ENCODE results near the gene ACTA2. TPM values are rescaled to one million over a fixed set of nuclear protein-coding genes. Genes with fewer than 3 reads are reported as not detected.

The ACTA2 gene
- total RNA-seq, 1 donor from 2014 or later = 4.1 TPM

- DNase-seq (ENCODE audit: low read depth in 2 of 2) = no peak
Observed at GRCh38 chr10:88920986-88921593, 31.5 kb downstream of the ACTA2 start.

DNA sequence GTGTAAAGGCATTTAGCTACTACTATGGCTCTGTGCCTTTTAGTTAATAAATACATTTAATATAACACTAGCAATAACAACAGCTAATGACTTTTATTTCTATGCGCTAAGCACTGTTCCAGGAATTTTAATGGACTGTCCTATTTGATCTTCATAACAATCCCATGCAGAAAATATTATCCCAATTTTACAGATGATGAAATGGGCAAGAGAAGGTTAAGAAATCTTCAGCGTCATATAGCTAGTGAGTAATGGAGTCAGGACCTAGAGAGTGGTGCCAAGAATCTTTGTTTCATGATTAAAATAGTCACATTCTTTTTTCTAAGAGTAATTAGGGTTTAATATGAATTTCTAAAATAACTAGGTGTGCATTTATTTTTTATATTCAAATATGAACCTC, 32.4 kb downstream of the ACTA2 start:
- DNase-seq (ENCODE audit: low read depth in 2 of 2) = no peak

DNA sequence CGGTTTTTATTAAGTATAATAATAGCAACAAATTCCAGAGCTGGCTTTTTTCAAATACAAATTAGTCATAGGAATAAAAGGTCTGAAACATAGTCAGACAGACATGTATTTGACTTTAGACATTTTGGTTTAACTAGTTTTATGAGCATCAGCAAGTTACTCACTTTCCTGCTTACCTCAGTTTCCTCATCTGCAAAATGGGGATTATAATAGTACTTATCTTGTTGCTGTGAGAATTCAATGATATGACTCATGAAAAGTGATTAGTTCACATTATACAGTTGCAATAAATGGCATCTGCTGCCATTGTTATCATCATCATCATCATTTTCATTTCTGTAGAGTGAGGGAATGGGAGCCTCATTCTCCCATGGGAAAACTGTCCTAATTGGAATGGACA, 33.5 kb downstream of the ACTA2 start:
- no peak for DNase-seq (ENCODE audit: low read depth in 2 of 2)

- DNase-seq (ENCODE audit: low read depth in 2 of 2) = no peak
Observed at GRCh38 chr10:88918191-88918905, 34.2 kb downstream of the ACTA2 start.

- DNase-seq (ENCODE audit: low read depth in 2 of 2) = no peak
Observed at GRCh38 chr10:88916986-88917385, 35.6 kb downstream of the ACTA2 start.

DNA sequence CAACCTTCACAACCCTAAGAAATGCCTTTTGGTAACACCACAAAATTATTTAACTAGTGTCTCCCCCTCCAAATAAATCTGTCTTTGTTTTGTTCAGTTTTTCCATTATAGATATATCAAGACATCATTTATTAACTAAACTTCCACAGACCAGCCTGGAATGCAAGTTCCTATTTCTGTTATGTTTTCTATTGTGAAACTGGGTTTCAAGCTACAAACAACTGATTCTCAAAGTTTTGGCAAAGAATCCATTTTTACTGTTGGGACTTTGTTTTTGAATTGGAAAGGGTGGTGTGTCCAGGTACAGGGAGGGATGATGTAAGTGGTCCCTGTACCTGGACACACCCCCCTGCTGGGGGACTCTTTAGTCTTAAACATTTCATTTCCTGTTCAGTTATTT, 36.3 kb downstream of the ACTA2 start:
- DNase-seq (ENCODE audit: low read depth in 2 of 2) = no peak

- DNase-seq (ENCODE audit: low read depth in 2 of 2) = no peak
Observed at GRCh38 chr10:88915781-88916180, 36.8 kb downstream of the ACTA2 start.

DNA sequence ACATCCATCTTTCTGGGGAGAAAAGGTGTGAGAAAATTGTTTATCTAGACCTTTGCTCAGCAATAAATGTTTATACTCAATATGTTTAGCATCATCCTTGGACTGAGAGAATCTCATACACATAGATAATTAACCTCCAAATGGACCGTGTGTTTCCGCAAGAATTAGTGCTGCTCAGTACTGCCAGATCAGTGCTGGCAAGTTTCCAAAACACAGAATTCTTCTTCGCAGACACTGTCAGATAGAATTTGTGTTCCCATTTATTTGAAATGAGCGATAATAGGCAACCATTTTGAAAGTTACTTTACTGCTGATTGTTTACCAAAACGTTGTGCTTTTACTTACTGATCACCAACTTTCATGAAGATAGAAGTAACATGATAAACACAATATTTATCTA, 38.8 kb downstream of the ACTA2 start:
- DNase-seq (ENCODE audit: low read depth in 2 of 2) = no peak

DNA sequence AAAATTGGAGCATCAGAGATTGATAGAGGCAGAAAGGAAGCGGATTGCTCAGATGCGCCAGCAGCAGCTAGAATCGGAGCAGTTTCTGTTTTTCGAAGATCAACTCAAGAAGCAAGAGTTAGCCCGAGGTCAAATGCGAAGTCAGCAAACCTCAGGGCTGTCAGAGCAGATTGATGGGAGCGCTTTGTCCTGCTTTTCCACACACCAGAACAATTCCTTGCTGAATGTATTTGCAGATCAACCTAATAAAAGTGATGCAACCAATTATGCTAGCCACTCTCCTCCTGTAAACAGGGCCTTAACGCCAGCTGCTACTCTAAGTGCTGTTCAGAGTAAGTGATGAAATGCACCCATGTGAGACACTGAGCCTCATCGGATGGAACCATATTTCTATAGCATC, 39.4 kb downstream of the ACTA2 start:
- DNase-seq (ENCODE audit: low read depth in 2 of 2) = no peak

DNA sequence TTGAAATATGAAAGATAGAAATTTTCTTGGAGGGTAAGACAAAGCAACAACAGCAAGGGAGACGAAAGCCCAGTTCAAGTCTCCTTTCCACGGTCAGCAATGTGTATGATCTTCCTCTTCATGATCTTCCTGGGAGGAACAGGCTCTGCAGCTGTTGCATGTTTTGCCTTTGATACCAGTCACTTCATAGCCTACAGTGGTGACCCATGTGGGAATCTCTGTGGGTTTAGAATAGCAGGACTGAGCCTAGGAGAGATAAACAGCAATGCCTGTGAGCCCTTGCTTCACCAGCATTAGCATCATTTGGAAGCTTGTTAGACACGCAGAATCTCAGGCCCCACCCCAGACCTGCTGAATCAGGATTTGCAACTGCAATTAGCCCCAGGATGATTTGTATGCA, 40.7 kb downstream of the ACTA2 start:
- no peak for DNase-seq (ENCODE audit: low read depth in 2 of 2)

GRCh38 chr10:88911116-88911515, 41.5 kb downstream of the ACTA2 start:
- no peak for DNase-seq (ENCODE audit: low read depth in 2 of 2)

- DNase-seq (ENCODE audit: low read depth in 2 of 2) = no peak
Observed at GRCh38 chr10:88908194-88908593, 44.4 kb downstream of the ACTA2 start.

DNA sequence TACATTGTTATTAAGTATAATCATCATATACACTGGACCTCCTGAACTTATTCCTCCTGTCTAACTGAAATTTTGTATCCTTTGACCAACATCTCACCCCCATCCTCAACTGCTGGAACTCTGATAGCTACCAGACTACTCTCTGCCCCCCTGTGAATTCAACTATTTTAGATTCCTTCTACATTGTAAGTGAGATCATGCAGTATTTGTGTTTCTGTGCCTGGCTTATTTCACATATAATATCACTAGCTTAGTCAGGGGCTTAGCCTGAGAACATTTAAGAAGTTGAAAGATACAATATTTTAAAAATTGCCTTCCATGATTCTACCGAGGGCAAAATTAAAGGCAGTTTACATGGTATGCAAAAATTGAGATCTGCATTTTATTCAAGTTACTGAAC, 45.7 kb downstream of the ACTA2 start:
- DNase-seq (ENCODE audit: low read depth in 2 of 2) = no peak

- no peak for DNase-seq (ENCODE audit: low read depth in 2 of 2)
Observed at GRCh38 chr10:88903715-88904114, 48.9 kb downstream of the ACTA2 start.

DNA sequence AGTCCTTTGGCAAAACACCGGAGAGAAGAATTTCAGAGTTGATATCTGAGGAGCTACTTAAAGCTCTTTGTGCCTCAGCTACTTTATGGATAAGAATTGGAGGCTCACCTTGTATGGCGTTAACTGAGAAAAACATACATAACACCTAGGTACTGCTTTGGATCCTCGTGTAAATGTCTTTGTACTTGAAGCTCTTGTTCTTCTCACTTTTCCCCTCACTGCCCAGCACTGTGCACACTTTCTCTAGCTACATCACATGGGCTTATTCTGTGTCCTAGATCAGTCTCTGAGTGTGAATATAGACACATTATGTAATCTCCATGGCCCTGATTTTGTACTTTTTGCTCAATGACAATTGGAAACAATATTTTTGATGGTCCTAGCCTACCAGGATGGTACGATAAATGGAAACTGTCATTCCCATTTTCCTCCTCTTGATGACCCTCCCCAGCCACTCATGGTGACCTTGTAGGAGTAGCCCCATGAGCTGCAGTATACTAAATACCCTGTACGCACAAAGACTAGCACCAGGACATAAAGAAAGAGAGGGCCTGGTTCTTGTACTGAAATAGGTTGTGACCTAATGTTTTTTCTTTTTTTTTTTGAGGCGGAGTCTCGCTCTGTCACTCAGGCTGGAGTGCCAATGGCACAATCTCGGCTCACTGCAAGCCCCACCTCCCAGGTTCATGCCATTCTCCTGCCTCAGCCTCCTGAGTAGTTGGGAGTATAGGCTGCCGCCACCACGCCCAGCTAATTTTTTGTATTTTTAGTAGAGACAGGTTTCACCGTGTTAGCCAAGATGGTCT, 50.4 kb downstream of the ACTA2 start:
- DNase-seq (ENCODE audit: low read depth in 2 of 2) = no peak

- DNase-seq (ENCODE audit: low read depth in 2 of 2) = no peak
Observed at GRCh38 chr10:88901206-88901983, 51.2 kb downstream of the ACTA2 start.

- no peak for DNase-seq (ENCODE audit: low read depth in 2 of 2)
Observed at GRCh38 chr10:88899886-88900285, 52.7 kb downstream of the ACTA2 start.

- no peak for DNase-seq (ENCODE audit: low read depth in 2 of 2)
Observed at GRCh38 chr10:88898727-88899126, 53.8 kb downstream of the ACTA2 start.

DNA sequence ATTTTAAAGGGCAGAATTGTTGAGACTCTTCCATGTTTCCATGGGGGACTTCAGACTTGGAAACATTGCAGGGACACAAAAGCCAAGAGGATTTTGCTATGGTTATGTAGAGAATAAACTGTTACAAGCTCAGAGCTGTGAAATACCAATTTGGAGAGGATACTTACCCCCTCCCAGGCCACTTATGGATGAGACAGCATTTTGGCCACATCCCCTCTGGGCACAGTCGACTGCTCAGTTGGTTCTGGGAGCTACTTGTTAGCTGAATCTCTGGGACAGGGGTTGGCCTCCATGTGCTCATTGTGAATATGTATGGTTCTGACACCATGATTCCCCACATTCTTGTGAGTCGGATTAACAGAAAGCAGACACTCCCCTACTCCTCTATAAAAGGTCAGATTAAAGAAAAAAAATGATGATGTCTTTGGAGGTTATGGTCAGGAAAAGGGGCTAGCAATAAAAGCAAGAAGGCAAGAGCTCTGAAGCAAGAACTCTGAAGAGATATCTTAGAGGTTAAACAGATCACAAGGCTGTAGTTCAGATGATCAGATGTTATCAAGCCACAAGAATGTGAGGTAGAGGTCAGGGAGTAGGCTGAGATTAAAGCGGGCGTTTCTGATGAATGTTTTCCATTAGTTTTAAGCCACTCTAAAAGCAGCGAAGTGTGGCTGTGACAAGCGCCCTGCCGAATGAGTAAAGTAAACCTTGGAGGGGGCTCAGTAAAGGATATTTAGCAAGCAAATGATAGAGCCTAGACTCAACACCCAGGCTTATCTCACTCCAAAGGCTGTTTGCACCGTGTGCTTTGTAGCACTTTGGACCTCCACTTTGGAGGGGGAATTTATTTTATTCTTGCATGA, 55.3 kb downstream of the ACTA2 start:
- no peak for DNase-seq (ENCODE audit: low read depth in 2 of 2)

DNA sequence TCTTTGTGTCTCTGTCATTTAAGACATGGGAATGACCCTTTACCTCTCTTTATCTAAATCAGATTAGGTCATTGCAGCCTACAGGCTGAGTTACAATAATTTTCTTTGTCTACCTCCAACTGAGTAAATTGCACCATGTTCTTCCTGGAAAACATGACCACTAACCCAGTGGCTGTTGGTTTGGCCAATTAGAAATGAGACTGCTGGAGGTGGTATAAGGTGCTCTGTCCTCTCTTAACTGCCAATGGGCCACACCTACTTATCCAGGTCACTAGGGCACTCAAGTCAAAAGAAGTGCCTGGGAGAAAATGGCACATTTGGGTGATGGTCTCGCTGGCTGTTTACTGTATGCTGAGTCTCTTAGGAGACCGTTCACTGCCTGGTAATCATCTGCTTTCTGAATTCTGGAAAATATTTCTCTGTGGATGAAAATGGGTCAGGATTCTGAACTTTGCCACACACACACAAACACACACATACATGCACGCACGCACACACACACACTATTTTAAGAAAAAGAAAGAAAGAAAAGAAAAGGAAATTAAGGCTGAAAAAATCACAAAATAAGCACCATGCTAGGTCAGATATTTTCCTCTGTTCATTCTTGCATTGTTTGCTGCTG, 56.1 kb downstream of the ACTA2 start:
- no peak for DNase-seq (ENCODE audit: low read depth in 2 of 2)

- no peak for DNase-seq (ENCODE audit: low read depth in 2 of 2)
Observed at GRCh38 chr10:88895250-88895649, 57.3 kb downstream of the ACTA2 start.

Measured in dermis microvascular lymphatic vessel endothelial cell (primary cell).